ENCODE data around the gene TLR9. TPM values are rescaled to one million over a fixed set of nuclear protein-coding genes. Genes with fewer than 3 reads are reported as not detected.

TLR9 gene
- total RNA-seq, 2 experiments from 2014 or later: 0.85 to 1.4 TPM

GRCh38 chr3:52218454-52218853 is 7.0 kb downstream of the TLR9 start:
- Mint-ChIP-seq H3K27ac (peak overlapping the region; percentile 82), H3K9me3 (no peaks in the 10 kb centered on the region), H3K36me3 (peaks cover 22% of the 10 kb centered on the region), H3K4me1 (peaks cover 53% of the 10 kb centered on the region), H3K27me3 (no peaks in the 10 kb centered on the region), H3K4me3 (peak overlapping the region; percentile 63)
- peak; percentile 45 for DNase-seq

- peak overlapping the region; percentile 82 for H3K27ac Mint-ChIP-seq
- H3K36me3 Mint-ChIP-seq: peaks cover 23% of the 10 kb centered on the region
- H3K27me3 Mint-ChIP-seq: no peaks in the 10 kb centered on the region
- H3K9me3 Mint-ChIP-seq: no peaks in the 10 kb centered on the region
- H3K4me1 Mint-ChIP-seq: peaks cover 49% of the 10 kb centered on the region
- DNase-seq: no peak
- H3K4me3 Mint-ChIP-seq: peak overlapping the region; percentile 63
These were observed 7.4 kb downstream of the TLR9 start for GRCh38 chr3:52218026-52218425.

- Mint-ChIP-seq H3K4me1 (peaks cover 46% of the 10 kb centered on the region), H3K27me3 (no peaks in the 10 kb centered on the region), H3K27ac (peak overlapping the region; percentile 82), H3K9me3 (no peaks in the 10 kb centered on the region), H3K36me3 (peaks cover 27% of the 10 kb centered on the region), H3K4me3 (peak overlapping the region; percentile 11)
- no peak for DNase-seq
These were observed 8.0 kb downstream of the TLR9 start for GRCh38 chr3:52217409-52217805.

- peak overlapping the region; percentile 11 for H3K4me3 Mint-ChIP-seq
- H3K36me3 Mint-ChIP-seq: peaks cover 30% of the 10 kb centered on the region
- H3K27me3 Mint-ChIP-seq: no peaks in the 10 kb centered on the region
- no peak for DNase-seq
- no peaks in the 10 kb centered on the region for H3K9me3 Mint-ChIP-seq
- H3K27ac Mint-ChIP-seq: peak overlapping the region; percentile 82
- peaks cover 40% of the 10 kb centered on the region for H3K4me1 Mint-ChIP-seq
These were observed 8.6 kb downstream of the TLR9 start for GRCh38 chr3:52216585-52217408.

GRCh38 chr3:52215351-52215750 is 10.1 kb downstream of the TLR9 start:
- no peaks in the 10 kb centered on the region for H3K9me3 Mint-ChIP-seq
- no peak overlapping the region for H3K4me3 Mint-ChIP-seq
- H3K27ac Mint-ChIP-seq: no peak overlapping the region
- peaks cover 31% of the 10 kb centered on the region for H3K36me3 Mint-ChIP-seq
- no peak for DNase-seq
- H3K4me1 Mint-ChIP-seq: peaks cover 31% of the 10 kb centered on the region
- H3K27me3 Mint-ChIP-seq: no peaks in the 10 kb centered on the region

GRCh38 chr3:52213901-52214300 is 11.5 kb downstream of the TLR9 start:
- H3K27me3 Mint-ChIP-seq: no peaks in the 10 kb centered on the region
- no peaks in the 10 kb centered on the region for H3K9me3 Mint-ChIP-seq
- H3K36me3 Mint-ChIP-seq: peaks cover 35% of the 10 kb centered on the region
- H3K4me3 Mint-ChIP-seq: no peak overlapping the region
- no peak overlapping the region for H3K27ac Mint-ChIP-seq
- peaks cover 24% of the 10 kb centered on the region for H3K4me1 Mint-ChIP-seq
- DNase-seq: no peak

- peaks cover 39% of the 10 kb centered on the region for H3K36me3 Mint-ChIP-seq
- H3K27me3 Mint-ChIP-seq: no peaks in the 10 kb centered on the region
- H3K27ac Mint-ChIP-seq: no peak overlapping the region
- DNase-seq: no peak
- H3K4me1 Mint-ChIP-seq: peaks cover 15% of the 10 kb centered on the region
- H3K4me3 Mint-ChIP-seq: no peak overlapping the region
- H3K9me3 Mint-ChIP-seq: no peaks in the 10 kb centered on the region
These were observed 12.4 kb downstream of the TLR9 start for GRCh38 chr3:52213005-52213404.

- H3K27me3 Mint-ChIP-seq: no peaks in the 10 kb centered on the region
- no peak overlapping the region for H3K27ac Mint-ChIP-seq
- DNase-seq: no peak
- no peaks in the 10 kb centered on the region for H3K4me1 Mint-ChIP-seq
- H3K4me3 Mint-ChIP-seq: no peak overlapping the region
- H3K36me3 Mint-ChIP-seq: peaks cover 48% of the 10 kb centered on the region
- no peaks in the 10 kb centered on the region for H3K9me3 Mint-ChIP-seq
These were observed 14.1 kb downstream of the TLR9 start for GRCh38 chr3:52211268-52211891.

- Mint-ChIP-seq H3K27ac (no peak overlapping the region), H3K4me3 (no peak overlapping the region), H3K27me3 (no peaks in the 10 kb centered on the region), H3K4me1 (peaks cover 3% of the 10 kb centered on the region), H3K9me3 (no peaks in the 10 kb centered on the region), H3K36me3 (peaks cover 50% of the 10 kb centered on the region)
- DNase-seq: no peak
These were observed 14.8 kb downstream of the TLR9 start for GRCh38 chr3:52210550-52211046.

- DNase-seq: no peak
- Mint-ChIP-seq H3K9me3 (no peaks in the 10 kb centered on the region), H3K4me1 (peaks cover 8% of the 10 kb centered on the region), H3K27me3 (no peaks in the 10 kb centered on the region), H3K4me3 (no peak overlapping the region), H3K27ac (no peak overlapping the region), H3K36me3 (peaks cover 50% of the 10 kb centered on the region)
These were observed 15.4 kb downstream of the TLR9 start for GRCh38 chr3:52210037-52210436.

GRCh38 chr3:52208556-52208955 is 16.9 kb downstream of the TLR9 start:
- Mint-ChIP-seq H3K4me3 (no peak overlapping the region), H3K27ac (no peak overlapping the region), H3K4me1 (peaks cover 18% of the 10 kb centered on the region), H3K9me3 (no peaks in the 10 kb centered on the region), H3K27me3 (no peaks in the 10 kb centered on the region), H3K36me3 (peaks cover 52% of the 10 kb centered on the region)
- DNase-seq: no peak

GRCh38 chr3:52205727-52206372 is 19.6 kb downstream of the TLR9 start:
- Mint-ChIP-seq H3K9me3 (no peaks in the 10 kb centered on the region), H3K27ac (peak overlapping the region; percentile 45), H3K36me3 (peaks cover 64% of the 10 kb centered on the region), H3K4me3 (no peak overlapping the region), H3K4me1 (peaks cover 39% of the 10 kb centered on the region), H3K27me3 (no peaks in the 10 kb centered on the region)
- DNase-seq: no peak

GRCh38 chr3:52204337-52205073 is 20.9 kb downstream of the TLR9 start:
- Mint-ChIP-seq H3K36me3 (peaks cover 63% of the 10 kb centered on the region), H3K27me3 (no peaks in the 10 kb centered on the region), H3K9me3 (no peaks in the 10 kb centered on the region), H3K4me1 (peaks cover 46% of the 10 kb centered on the region), H3K4me3 (no peak overlapping the region), H3K27ac (peak overlapping the region; percentile 20)
- no peak for DNase-seq

- Mint-ChIP-seq H3K9me3 (no peaks in the 10 kb centered on the region), H3K36me3 (peaks cover 68% of the 10 kb centered on the region), H3K4me3 (no peak overlapping the region), H3K27me3 (no peaks in the 10 kb centered on the region), H3K4me1 (peaks cover 54% of the 10 kb centered on the region), H3K27ac (no peak overlapping the region)
- no peak for DNase-seq
These were observed 21.7 kb downstream of the TLR9 start for GRCh38 chr3:52203701-52204100.

Data from activated naive CD8-positive, alpha-beta T cell treated with anti-CD3 and anti-CD28 coated beads for 36 hours (primary cell).